HG02588 (cell line): ENCODE data around the gene TCAP.

ENCODE experiments used
- ATAC-seq: cut with Tn5 transposase; IDR thresholded peaks from one replicate; pipeline ENCODE4 v1.9.1; 2021; ENCODE audit warnings: mild to moderate bottlenecking, moderate library complexity; ENCODE audit not compliant: unreplicated experiment

Gene TCAP

GRCh38 chr17:39628655-39629493 is 36.3 kb upstream of the TCAP start:
- no peak for ATAC-seq

GRCh38 chr17:39629494-39629880 is 35.7 kb upstream of the TCAP start:
- ATAC-seq, result no peak

GRCh38 chr17:39629898-39630297 is 35.3 kb upstream of the TCAP start:
- no peak for ATAC-seq

- no peak for ATAC-seq
Observed at GRCh38 chr17:39631403-39631802, 33.7 kb upstream of the TCAP start.

- no peak for ATAC-seq
Observed at GRCh38 chr17:39632153-39632941, 32.8 kb upstream of the TCAP start.

- no peak for ATAC-seq
Observed at GRCh38 chr17:39633570-39634183, 31.5 kb upstream of the TCAP start.

- ATAC-seq, result no peak
Observed at GRCh38 chr17:39634384-39634871, 30.7 kb upstream of the TCAP start.

GRCh38 chr17:39635614-39636176 is 29.5 kb upstream of the TCAP start:
- no peak for ATAC-seq

- peak; percentile 5 for ATAC-seq
Observed at GRCh38 chr17:39636587-39636926, 28.6 kb upstream of the TCAP start.

- peak; percentile 72 for ATAC-seq
Observed at GRCh38 chr17:39636927-39637736, 28.0 kb upstream of the TCAP start, which contains the start of gene STARD3. Gene STARD3 (plus strand): TSS chr17:39637144. CDS start chr17:39653532, 16,388 bp downstream.

GRCh38 chr17:39638317-39638716 is 26.8 kb upstream of the TCAP start:
- ATAC-seq, result no peak

GRCh38 chr17:39639043-39639442 is 26.1 kb upstream of the TCAP start:
- no peak for ATAC-seq

GRCh38 chr17:39639566-39640458 is 25.3 kb upstream of the TCAP start:
- no peak for ATAC-seq

GRCh38 chr17:39640591-39641031 is 24.5 kb upstream of the TCAP start:
- ATAC-seq, result no peak

GRCh38 chr17:39641097-39641496 is 24.1 kb upstream of the TCAP start:
- ATAC-seq, result no peak

GRCh38 chr17:39641883-39642282 is 23.3 kb upstream of the TCAP start:
- ATAC-seq, result no peak

- no peak for ATAC-seq
Observed at GRCh38 chr17:39642291-39643074, 22.7 kb upstream of the TCAP start.

- ATAC-seq, result no peak
Observed at GRCh38 chr17:39643271-39643670, 21.9 kb upstream of the TCAP start.
